ENCODE results near the gene SORCS2.

The SORCS2 gene

DNA sequence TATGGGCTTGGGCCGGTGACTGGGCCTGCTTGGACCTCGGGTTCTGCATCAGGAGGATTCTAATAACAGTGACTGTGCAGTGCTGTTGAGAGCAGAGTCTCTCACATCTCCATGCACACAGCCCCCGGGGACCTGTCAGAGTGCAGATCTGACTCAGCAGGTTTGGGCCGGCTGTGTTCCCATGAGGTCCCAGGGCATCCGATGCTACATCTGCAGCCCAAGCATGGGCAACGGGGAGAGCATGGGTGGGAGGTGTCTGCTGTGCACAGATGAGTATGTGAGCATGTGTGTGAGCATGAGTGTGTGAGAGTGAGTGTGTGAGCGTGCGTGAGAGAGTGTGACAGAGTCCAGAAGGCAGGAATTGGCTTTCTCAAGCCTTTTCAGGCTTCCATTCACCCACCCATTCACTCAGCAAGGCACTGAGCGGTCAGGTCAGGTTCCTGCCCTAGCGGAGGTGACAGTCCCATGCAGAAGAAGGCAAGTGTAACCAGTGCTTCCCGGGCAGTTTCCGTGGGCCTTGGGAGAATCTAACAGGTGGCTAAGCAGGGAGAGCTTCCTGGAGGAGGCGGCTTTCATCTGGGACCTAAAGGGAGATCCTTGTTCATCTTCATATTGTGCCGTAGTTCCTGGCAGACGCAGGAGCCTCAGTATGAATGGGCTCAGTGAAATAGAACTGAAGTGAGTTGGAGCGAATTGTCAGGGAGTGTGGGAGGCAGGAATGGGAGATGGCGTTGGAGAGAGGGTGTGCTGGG, 62.6 kb downstream of the SORCS2 start:
- H3K4me1 Mint-ChIP-seq (ENCODE audit: low read depth): no peaks in the 10 kb centered on the region
- H3K27me3 Mint-ChIP-seq (ENCODE audit: low read depth): no peaks in the 10 kb centered on the region
- no peaks in the 10 kb centered on the region for H3K36me3 Mint-ChIP-seq (ENCODE audit: low read depth)
- H3K4me3 Mint-ChIP-seq: no peak overlapping the region
- H3K27ac Mint-ChIP-seq: peak overlapping the region; percentile 29
- H3K9me3 Mint-ChIP-seq: no peaks in the 10 kb centered on the region

DNA sequence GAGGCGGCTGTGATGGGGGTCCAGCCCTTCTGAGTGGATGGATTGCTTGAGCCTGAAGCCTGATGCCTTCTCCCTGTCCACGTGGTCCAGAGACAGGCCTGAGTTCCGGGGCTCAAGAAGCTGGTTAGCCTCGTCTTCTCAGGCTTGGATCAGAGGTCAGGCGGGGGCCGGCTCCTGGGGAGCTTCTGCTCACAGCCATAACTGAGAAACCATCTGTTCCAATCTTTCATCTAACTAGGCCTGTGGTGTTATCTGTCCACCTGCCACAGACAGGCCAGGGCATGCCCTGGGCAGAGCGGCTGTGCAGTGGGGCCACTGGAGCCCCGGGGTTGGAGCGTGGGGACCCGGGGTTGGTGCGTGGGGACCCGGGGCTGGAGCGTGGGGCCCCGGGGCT, 63.1 kb downstream of the SORCS2 start:
- no peaks in the 10 kb centered on the region for H3K36me3 Mint-ChIP-seq (ENCODE audit: low read depth)
- H3K27ac Mint-ChIP-seq: peak overlapping the region; percentile 29
- no peak overlapping the region for H3K4me3 Mint-ChIP-seq
- no peaks in the 10 kb centered on the region for H3K9me3 Mint-ChIP-seq
- H3K27me3 Mint-ChIP-seq (ENCODE audit: low read depth): no peaks in the 10 kb centered on the region
- no peaks in the 10 kb centered on the region for H3K4me1 Mint-ChIP-seq (ENCODE audit: low read depth)

DNA sequence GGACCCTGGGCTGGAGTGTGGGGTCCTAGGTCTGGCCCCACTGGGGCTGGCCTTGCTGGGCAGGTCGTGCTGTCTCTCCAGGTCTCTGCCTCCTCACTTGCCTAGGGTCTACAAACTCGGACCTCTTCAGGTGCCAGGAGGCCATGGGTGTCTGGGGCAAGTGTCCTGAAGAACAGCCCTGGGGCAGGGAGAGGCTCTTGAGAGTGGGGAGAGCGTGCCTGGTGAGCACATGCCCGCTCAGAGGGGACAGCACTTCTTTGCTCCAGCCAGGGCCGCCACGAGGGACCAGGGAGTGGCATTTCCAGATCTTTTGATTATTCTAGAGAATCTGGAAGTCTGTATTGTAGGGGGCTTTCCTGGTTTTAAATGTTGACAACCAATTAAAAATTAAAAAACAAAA, 63.7 kb downstream of the SORCS2 start:
- H3K9me3 Mint-ChIP-seq: no peaks in the 10 kb centered on the region
- H3K27ac Mint-ChIP-seq: no peak overlapping the region
- no peaks in the 10 kb centered on the region for H3K27me3 Mint-ChIP-seq (ENCODE audit: low read depth)
- no peak overlapping the region for H3K4me3 Mint-ChIP-seq
- H3K36me3 Mint-ChIP-seq (ENCODE audit: low read depth): no peaks in the 10 kb centered on the region
- H3K4me1 Mint-ChIP-seq (ENCODE audit: low read depth): no peaks in the 10 kb centered on the region

DNA sequence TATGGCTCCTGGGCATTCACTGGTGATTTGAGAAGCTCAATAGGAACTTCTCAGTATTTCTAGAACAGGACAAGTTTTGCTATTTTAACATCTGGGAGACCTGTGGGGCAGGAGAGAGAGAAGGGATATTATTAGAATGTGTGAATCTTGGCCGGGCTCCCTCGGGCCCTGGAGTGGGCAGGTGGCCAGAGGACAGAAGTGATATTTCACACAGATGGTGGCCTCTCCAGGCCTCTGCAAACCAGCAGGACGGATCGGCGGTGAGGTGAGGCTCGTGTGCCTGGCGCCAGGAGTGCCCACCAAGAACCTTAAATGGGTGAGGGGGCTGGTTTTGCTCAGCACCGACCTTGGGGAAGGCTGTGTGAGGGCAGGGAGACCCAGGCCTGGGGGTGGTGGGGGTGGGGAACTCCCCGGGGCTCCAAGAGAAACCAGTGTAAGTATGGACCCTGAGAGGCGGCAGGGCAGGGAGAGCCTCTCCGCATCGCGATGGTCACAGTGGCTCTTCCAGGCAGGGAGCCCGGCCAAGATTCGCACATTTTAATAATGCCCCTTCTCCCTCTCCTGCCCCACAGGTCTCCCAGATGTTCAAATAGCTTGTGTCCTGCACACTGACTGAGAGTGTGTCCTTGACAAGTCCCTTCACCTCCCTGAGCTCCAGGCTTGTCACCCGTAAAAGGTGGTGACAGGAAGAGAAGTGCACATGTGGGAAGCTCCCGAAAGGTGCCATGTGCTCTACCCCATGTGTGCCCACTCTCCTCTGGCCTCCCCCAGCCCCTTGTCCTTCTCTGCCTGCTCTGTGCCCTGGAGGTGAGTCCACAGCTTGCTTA, 64.9 kb downstream of the SORCS2 start:
- H3K4me1 Mint-ChIP-seq (ENCODE audit: low read depth): no peaks in the 10 kb centered on the region
- H3K36me3 Mint-ChIP-seq (ENCODE audit: low read depth): no peaks in the 10 kb centered on the region
- no peak overlapping the region for H3K27ac Mint-ChIP-seq
- H3K4me3 Mint-ChIP-seq: no peak overlapping the region
- H3K9me3 Mint-ChIP-seq: no peaks in the 10 kb centered on the region
- H3K27me3 Mint-ChIP-seq (ENCODE audit: low read depth): no peaks in the 10 kb centered on the region

- H3K9me3 Mint-ChIP-seq: no peaks in the 10 kb centered on the region
- H3K4me3 Mint-ChIP-seq: no peak overlapping the region
- no peaks in the 10 kb centered on the region for H3K4me1 Mint-ChIP-seq (ENCODE audit: low read depth)
- no peaks in the 10 kb centered on the region for H3K36me3 Mint-ChIP-seq (ENCODE audit: low read depth)
- no peaks in the 10 kb centered on the region for H3K27me3 Mint-ChIP-seq (ENCODE audit: low read depth)
- H3K27ac Mint-ChIP-seq: no peak overlapping the region
Observed at GRCh38 chr4:7259039-7259438, 66.7 kb downstream of the SORCS2 start.

GRCh38 chr4:7260569-7260968, 68.2 kb downstream of the SORCS2 start:
- Mint-ChIP-seq H3K4me3 (no peak overlapping the region), H3K4me1 (ENCODE audit: low read depth) (no peaks in the 10 kb centered on the region), H3K36me3 (ENCODE audit: low read depth) (no peaks in the 10 kb centered on the region), H3K9me3 (no peaks in the 10 kb centered on the region), H3K27me3 (ENCODE audit: low read depth) (no peaks in the 10 kb centered on the region), H3K27ac (no peak overlapping the region)

- Mint-ChIP-seq H3K36me3 (ENCODE audit: low read depth) (no peaks in the 10 kb centered on the region), H3K27ac (no peak overlapping the region), H3K9me3 (no peaks in the 10 kb centered on the region), H3K27me3 (ENCODE audit: low read depth) (no peaks in the 10 kb centered on the region), H3K4me1 (ENCODE audit: low read depth) (no peaks in the 10 kb centered on the region), H3K4me3 (no peak overlapping the region)
Observed at GRCh38 chr4:7261087-7261486, 68.7 kb downstream of the SORCS2 start.

- H3K4me1 Mint-ChIP-seq (ENCODE audit: low read depth): no peaks in the 10 kb centered on the region
- H3K27me3 Mint-ChIP-seq (ENCODE audit: low read depth): no peaks in the 10 kb centered on the region
- H3K36me3 Mint-ChIP-seq (ENCODE audit: low read depth): no peaks in the 10 kb centered on the region
- no peaks in the 10 kb centered on the region for H3K9me3 Mint-ChIP-seq
- H3K4me3 Mint-ChIP-seq: no peak overlapping the region
- H3K27ac Mint-ChIP-seq: no peak overlapping the region
Observed at GRCh38 chr4:7261536-7261935, 69.2 kb downstream of the SORCS2 start.

DNA sequence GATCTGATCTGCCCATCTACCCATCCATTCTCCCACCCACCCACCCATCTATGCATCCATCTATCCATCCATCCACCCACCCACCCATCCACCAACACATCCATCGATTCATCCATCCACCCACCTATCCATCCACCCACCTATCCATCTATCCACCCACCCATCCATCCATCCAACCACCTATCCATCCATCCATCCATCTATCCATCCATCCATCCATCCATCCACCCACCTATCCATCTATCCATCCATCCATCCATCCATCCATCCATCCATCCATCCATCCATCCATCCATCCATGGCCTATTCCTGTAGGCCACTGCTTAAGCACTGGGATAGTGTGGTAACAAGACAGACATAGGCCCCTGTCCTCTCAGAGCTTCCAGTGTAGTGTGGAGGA, 69.8 kb downstream of the SORCS2 start:
- Mint-ChIP-seq H3K9me3 (no peaks in the 10 kb centered on the region), H3K4me1 (ENCODE audit: low read depth) (no peaks in the 10 kb centered on the region), H3K27ac (no peak overlapping the region), H3K27me3 (ENCODE audit: low read depth) (no peaks in the 10 kb centered on the region), H3K4me3 (no peak overlapping the region), H3K36me3 (ENCODE audit: low read depth) (no peaks in the 10 kb centered on the region)

GRCh38 chr4:7263166-7263565, 70.8 kb downstream of the SORCS2 start:
- Mint-ChIP-seq H3K4me1 (ENCODE audit: low read depth) (no peaks in the 10 kb centered on the region), H3K4me3 (no peak overlapping the region), H3K27me3 (ENCODE audit: low read depth) (no peaks in the 10 kb centered on the region), H3K9me3 (no peaks in the 10 kb centered on the region), H3K27ac (no peak overlapping the region), H3K36me3 (ENCODE audit: low read depth) (no peaks in the 10 kb centered on the region)

- Mint-ChIP-seq H3K4me3 (no peak overlapping the region), H3K4me1 (ENCODE audit: low read depth) (no peaks in the 10 kb centered on the region), H3K27ac (no peak overlapping the region), H3K27me3 (ENCODE audit: low read depth) (no peaks in the 10 kb centered on the region), H3K36me3 (ENCODE audit: low read depth) (no peaks in the 10 kb centered on the region), H3K9me3 (no peaks in the 10 kb centered on the region)
Observed at GRCh38 chr4:7264694-7265093, 72.4 kb downstream of the SORCS2 start.

DNA sequence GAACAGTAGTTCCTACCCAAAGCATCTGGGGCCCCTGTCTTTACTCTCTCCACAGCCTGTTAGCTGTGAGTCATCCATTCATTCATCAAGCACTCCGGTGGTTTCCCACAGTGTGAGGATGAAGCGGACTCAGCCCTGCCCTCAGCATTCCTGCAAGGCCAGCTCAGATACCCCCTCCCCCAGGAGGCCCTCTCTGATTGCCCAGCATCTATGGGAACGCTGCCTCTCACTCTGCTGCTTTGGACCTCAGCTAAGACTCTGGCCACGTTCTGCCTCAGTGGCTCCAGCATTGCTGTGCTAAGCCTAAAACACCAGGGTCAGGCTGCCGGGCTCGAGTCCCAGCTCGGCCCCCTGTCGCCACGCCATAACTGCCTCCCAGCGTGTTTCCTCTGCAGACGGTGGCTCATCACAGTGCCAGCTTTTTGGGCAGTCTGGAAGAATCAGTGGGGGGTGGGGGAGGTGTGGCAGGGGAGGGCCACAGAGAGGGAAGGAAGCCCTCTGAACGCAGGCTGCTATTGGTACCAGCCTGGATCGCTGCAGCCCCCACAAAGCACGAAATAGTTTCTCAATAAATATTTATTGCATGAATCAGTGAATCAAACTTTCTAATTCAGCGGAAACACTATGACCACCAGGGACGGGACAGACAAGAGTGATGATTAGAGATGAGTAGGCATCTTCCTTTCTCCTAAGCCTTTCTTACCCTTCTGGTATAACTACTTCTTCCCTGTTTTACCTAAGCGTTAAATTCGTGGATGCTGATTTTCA, 74.4 kb downstream of the SORCS2 start:
- H3K4me1 Mint-ChIP-seq (ENCODE audit: low read depth): no peaks in the 10 kb centered on the region
- H3K4me3 Mint-ChIP-seq: no peak overlapping the region

DNA sequence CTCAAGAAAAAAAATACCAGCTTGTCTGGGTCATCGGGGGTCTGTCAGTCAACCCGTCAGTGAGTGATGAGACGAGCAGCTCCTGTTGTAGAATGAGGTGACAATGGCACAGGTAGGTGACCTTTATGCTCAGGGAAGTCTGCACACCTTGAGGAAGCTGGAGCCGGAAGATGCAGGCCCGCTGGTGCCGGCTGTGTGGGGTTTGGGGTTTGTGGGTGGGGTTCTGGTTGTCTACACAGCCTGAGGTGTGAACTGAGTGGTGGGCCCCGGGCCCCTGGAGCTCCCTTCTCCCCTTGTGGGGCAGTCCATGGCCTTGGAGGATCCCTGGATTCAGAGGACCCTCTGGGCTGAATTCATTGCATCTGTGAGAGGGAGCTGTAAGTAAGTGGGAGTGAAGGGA, 75.5 kb downstream of the SORCS2 start:
- no peak overlapping the region for H3K27ac Mint-ChIP-seq
- H3K4me1 Mint-ChIP-seq (ENCODE audit: low read depth): no peaks in the 10 kb centered on the region
- H3K4me3 Mint-ChIP-seq: no peak overlapping the region
- no peaks in the 10 kb centered on the region for H3K27me3 Mint-ChIP-seq (ENCODE audit: low read depth)
- no peaks in the 10 kb centered on the region for H3K9me3 Mint-ChIP-seq
- H3K36me3 Mint-ChIP-seq (ENCODE audit: low read depth): no peaks in the 10 kb centered on the region

More for the DNA sequence above, 74.4 kb downstream of the SORCS2 start:
- Mint-ChIP-seq H3K9me3 (no peaks in the 10 kb centered on the region), H3K36me3 (ENCODE audit: low read depth) (no peaks in the 10 kb centered on the region), H3K27me3 (ENCODE audit: low read depth) (no peaks in the 10 kb centered on the region), H3K27ac (no peak overlapping the region)

- Mint-ChIP-seq H3K36me3 (ENCODE audit: low read depth) (no peaks in the 10 kb centered on the region), H3K4me3 (no peak overlapping the region), H3K27me3 (ENCODE audit: low read depth) (no peaks in the 10 kb centered on the region), H3K27ac (no peak overlapping the region), H3K9me3 (no peaks in the 10 kb centered on the region), H3K4me1 (ENCODE audit: low read depth) (no peaks in the 10 kb centered on the region)
Observed at GRCh38 chr4:7268941-7269340, 76.6 kb downstream of the SORCS2 start.

DNA sequence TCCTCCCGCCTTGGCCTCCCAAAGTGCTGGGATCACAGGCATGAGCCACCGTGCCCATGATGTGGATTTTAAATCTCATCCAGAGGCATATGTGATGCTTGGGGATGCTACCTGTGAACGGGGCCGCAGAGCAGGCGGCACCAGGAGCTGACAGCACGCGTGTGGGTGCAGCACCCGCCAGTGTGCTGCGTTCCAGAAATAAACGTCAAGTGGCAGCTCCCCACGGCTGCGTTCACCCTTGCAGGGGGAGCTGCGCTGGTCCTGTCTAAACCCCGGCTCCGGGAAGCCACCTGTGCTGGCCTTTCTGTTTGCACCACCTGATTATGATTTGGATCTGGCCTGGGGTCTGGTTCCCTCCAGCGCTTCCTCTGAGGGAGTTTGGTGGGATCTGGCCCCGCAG, 77.8 kb downstream of the SORCS2 start:
- no peak overlapping the region for H3K4me3 Mint-ChIP-seq
- H3K27me3 Mint-ChIP-seq (ENCODE audit: low read depth): no peaks in the 10 kb centered on the region
- H3K36me3 Mint-ChIP-seq (ENCODE audit: low read depth): no peaks in the 10 kb centered on the region
- H3K4me1 Mint-ChIP-seq (ENCODE audit: low read depth): no peaks in the 10 kb centered on the region
- no peak overlapping the region for H3K27ac Mint-ChIP-seq
- no peaks in the 10 kb centered on the region for H3K9me3 Mint-ChIP-seq
